ENCODE results near the gene ACY1.

Gene ACY1

DNA sequence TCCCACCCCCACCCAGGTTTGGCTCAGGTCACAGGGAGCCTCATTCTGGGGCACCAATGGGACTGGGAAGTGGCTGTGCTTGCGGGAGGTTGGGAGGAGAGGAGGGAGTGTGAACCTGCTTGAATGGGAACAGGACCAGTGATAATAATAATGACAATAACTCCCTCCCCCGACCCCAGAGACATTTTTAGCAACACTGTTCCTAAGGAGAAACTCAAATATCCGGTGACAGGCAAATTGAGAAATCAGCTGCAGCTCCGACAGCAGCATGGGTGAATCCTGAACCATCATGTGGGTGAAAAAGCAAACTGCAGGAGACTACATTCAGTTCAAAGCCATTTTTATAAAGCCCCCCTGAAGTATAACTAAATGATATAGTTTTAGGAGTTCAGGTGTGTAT, 24.0 kb downstream of the ACY1 start:
- Mint-ChIP-seq H3K27ac (no peak overlapping the region), H3K4me1 (ENCODE audit: low read depth) (peaks cover 8% of the 10 kb centered on the region), H3K27me3 (ENCODE audit: low read depth) (peaks cover 3% of the 10 kb centered on the region), H3K9me3 (no peaks in the 10 kb centered on the region), H3K36me3 (ENCODE audit: low read depth) (no peaks in the 10 kb centered on the region), H3K4me3 (no peak overlapping the region)
- no peak for DNase-seq (ENCODE audit: low spot score)

DNA sequence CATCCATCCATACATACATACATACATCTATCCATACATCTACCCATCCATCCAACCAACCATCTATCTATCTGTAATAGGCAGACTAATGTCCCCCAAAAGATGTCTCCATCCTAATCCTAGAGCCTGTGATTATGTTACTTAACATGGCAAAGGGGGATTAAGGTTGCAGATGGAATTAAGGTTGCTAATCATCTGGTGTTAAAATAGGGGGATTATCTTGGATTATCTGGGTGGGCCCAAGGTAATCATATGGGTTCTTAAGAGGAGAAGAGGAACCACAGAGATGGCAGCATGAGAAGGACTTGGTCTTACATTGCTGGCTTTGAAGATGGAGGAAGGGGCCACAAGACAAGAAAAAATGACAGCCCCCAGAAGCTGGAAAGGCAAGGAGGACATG, 27.1 kb downstream of the ACY1 start:
- Mint-ChIP-seq H3K4me3 (no peak overlapping the region), H3K4me1 (ENCODE audit: low read depth) (peaks cover 8% of the 10 kb centered on the region), H3K27me3 (ENCODE audit: low read depth) (peaks cover 3% of the 10 kb centered on the region), H3K36me3 (ENCODE audit: low read depth) (no peaks in the 10 kb centered on the region), H3K9me3 (no peaks in the 10 kb centered on the region), H3K27ac (no peak overlapping the region)
- no peak for DNase-seq (ENCODE audit: low spot score)

DNA sequence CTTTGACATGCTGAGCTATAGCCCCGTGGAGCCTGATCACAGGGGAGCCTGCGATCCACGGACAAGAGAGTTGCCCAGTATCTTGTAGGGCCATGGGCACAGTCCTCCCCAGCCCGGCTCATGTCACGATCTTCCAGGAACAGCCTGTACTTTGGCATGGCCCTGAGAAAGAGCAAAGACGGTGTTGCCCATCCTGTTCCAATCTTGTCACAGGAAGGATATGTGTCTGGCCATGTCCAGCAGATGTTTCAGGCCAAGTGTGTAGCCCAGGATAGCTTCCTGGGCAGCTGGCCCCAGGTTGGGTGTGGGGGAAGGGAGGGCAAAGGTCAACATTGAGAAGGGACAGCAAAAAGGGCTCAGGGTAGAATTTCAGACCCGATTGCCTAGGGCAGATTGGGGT, 29.4 kb downstream of the ACY1 start:
- no peaks in the 10 kb centered on the region for H3K36me3 Mint-ChIP-seq (ENCODE audit: low read depth)
- no peak overlapping the region for H3K27ac Mint-ChIP-seq
- no peak overlapping the region for H3K4me3 Mint-ChIP-seq
- H3K4me1 Mint-ChIP-seq (ENCODE audit: low read depth), result no peaks in the 10 kb centered on the region
- peaks cover 3% of the 10 kb centered on the region for H3K27me3 Mint-ChIP-seq (ENCODE audit: low read depth)
- no peaks in the 10 kb centered on the region for H3K9me3 Mint-ChIP-seq
- no peak for DNase-seq (ENCODE audit: low spot score)

DNA sequence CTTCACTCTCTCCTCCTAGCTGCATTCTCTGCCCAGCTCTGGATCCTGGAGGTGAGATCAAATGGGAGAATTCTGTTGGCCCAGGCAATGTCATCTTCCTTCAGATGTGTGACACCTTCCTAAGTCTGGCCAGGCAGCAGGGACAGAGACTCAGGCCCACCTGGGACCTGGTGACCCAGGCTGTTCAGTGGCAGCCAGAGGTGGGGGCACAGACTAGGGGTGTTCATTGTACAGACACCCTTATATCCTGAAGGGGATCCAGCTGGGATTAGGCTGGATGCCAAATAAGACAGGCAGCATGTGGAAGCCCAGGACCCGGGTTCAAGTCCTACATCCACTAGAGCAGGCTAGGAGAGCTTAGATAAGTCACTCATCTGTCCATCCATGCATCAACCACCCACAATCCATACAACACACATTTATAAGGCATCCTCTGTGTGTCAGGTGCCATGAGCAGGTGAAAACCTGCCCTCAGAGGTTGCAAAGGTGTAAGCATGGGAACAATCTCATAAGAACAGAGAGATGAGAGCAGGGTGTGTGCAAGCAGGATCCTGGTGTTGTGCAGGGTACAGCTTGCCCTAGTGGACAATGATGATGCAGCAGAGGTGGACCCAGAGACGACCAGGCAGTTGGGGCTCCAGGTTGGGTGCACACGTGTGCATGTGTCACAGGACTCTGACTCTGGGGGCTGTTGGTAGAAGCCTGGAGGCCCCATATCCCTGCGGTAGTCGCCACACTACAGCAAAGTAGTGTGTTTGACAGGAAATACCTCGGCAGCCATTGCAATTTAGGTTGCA, 30.7 kb downstream of the ACY1 start:
- no peak for DNase-seq (ENCODE audit: low spot score)
- Mint-ChIP-seq H3K27ac (no peak overlapping the region), H3K9me3 (no peaks in the 10 kb centered on the region), H3K27me3 (ENCODE audit: low read depth) (peaks cover 3% of the 10 kb centered on the region), H3K36me3 (ENCODE audit: low read depth) (no peaks in the 10 kb centered on the region), H3K4me1 (ENCODE audit: low read depth) (no peaks in the 10 kb centered on the region), H3K4me3 (no peak overlapping the region)

DNA sequence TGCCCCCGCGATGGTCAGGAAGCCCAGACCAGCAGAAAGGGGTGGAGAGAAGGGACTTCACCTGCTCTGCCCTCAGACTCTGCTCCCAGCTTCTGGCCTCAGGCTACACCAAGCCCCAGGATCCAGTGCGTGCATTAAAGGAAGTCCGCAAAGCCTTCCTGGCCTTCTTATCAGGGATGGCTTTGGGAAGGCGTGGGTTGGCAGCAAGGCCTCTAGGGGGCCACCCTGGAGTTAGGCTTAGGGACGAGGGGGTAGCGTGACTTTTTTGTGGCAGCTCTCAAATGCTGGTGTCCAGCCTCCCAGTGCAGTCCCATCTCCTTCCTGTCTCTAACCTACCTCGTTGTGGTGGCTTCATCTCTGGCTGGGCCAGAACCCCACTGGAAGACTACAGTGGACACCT, 31.3 kb downstream of the ACY1 start:
- Mint-ChIP-seq H3K4me1 (ENCODE audit: low read depth) (no peaks in the 10 kb centered on the region), H3K36me3 (ENCODE audit: low read depth) (no peaks in the 10 kb centered on the region), H3K9me3 (no peaks in the 10 kb centered on the region), H3K4me3 (no peak overlapping the region), H3K27ac (no peak overlapping the region), H3K27me3 (ENCODE audit: low read depth) (peaks cover 3% of the 10 kb centered on the region)
- no peak for DNase-seq (ENCODE audit: low spot score)

DNA sequence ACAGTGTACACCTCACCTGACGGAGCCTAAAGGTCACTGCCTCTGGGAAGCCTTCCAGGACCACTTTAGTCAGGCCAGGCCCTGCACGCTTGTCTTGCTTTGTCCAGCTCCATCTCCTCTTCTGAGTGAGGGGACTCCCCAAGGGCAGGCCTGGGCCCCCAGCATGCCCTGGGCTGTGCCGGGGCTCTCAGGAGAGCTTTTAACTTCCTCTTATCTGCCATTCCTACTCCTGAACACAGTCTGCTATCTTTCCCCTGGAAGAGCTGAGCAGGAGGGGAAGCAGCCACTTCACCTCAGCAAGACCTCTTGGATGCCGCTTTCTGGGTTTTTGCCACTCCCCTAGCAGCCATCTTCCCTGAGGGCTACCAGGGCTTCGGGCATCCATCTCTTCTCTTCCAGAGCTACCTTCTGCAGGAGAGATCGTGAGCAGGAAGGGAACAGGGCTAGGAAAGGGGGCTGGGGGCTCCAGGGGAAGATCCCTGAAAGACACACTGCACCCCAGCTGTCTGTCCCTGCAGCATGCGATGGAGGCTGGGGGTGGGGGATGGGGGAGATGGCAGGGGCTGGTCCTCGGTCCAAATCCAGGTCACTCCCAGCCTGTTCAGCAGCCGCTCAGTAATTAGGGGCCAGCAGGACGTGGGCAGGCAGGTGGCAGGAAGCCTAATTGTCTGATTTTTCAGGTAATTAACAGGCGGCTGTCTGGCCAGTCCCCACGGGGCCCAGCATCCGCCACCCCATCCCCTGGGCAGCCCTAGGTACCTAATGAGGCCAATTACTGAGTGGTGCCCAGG, 32.3 kb downstream of the ACY1 start:
- Mint-ChIP-seq H3K27me3 (ENCODE audit: low read depth) (peaks cover 3% of the 10 kb centered on the region), H3K9me3 (no peaks in the 10 kb centered on the region), H3K36me3 (ENCODE audit: low read depth) (no peaks in the 10 kb centered on the region), H3K4me3 (no peak overlapping the region), H3K27ac (no peak overlapping the region), H3K4me1 (ENCODE audit: low read depth) (no peaks in the 10 kb centered on the region)
- no peak for DNase-seq (ENCODE audit: low spot score)

DNA sequence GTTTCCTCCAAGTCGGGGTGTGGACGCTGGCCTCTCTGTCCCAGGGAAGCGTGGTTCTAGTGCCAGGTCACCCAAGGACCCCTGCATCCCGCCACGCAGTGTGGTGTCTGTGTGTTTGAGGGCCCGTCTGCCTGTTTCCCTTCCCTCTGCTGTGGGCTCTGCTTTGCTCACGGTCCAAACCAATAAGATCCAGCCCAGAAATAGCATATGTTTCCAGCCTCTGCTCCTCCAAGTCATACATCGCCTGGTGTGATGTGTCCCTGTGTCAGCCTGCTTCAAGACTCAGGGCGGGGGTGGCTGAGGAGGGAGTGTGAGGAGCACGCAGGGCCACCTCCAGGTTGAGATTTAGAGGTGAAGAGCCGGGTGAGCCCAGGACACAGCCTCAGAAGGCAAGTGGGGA, 34.3 kb downstream of the ACY1 start:
- Mint-ChIP-seq H3K4me1 (ENCODE audit: low read depth) (no peaks in the 10 kb centered on the region), H3K4me3 (no peak overlapping the region), H3K36me3 (ENCODE audit: low read depth) (no peaks in the 10 kb centered on the region), H3K27ac (no peak overlapping the region), H3K27me3 (ENCODE audit: low read depth) (no peaks in the 10 kb centered on the region), H3K9me3 (no peaks in the 10 kb centered on the region)
- no peak for DNase-seq (ENCODE audit: low spot score)

DNA sequence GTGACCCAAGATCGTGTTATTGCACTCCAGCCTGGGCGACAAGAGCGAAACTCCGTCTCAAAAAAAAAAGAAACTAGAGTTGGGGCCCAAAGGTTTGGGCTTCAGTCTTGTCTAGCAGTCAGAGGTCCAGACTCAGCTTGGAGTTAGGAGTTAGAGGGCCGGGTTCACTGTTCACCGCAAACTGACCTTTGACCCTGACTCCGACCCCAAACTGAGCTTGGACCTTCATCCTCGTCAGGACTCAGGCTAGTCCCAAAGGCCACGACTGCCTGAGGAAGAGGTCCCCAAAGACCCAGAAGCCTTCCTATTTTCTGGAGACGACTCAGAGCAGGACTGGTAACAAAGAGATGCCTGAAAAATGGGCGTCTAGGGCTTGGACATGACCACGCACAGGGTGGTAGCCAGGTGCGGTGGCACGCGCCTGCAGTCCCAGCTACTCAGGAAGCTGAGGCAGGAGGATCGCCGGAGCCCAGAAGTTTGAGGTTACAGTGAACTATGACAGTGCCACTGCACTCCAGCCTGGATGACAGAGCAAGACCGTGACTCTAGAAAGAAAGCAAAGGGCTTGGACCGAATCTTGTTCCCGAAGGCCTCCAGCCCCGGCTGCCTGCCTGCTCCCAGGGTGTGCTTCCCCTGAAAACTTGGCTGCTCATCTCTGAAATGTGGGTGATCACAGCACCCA, 35.1 kb downstream of the ACY1 start:
- DNase-seq (ENCODE audit: low spot score), result no peak
- Mint-ChIP-seq H3K9me3 (no peaks in the 10 kb centered on the region), H3K27me3 (ENCODE audit: low read depth) (no peaks in the 10 kb centered on the region), H3K4me3 (no peak overlapping the region), H3K27ac (no peak overlapping the region), H3K36me3 (ENCODE audit: low read depth) (no peaks in the 10 kb centered on the region), H3K4me1 (ENCODE audit: low read depth) (no peaks in the 10 kb centered on the region)

DNA sequence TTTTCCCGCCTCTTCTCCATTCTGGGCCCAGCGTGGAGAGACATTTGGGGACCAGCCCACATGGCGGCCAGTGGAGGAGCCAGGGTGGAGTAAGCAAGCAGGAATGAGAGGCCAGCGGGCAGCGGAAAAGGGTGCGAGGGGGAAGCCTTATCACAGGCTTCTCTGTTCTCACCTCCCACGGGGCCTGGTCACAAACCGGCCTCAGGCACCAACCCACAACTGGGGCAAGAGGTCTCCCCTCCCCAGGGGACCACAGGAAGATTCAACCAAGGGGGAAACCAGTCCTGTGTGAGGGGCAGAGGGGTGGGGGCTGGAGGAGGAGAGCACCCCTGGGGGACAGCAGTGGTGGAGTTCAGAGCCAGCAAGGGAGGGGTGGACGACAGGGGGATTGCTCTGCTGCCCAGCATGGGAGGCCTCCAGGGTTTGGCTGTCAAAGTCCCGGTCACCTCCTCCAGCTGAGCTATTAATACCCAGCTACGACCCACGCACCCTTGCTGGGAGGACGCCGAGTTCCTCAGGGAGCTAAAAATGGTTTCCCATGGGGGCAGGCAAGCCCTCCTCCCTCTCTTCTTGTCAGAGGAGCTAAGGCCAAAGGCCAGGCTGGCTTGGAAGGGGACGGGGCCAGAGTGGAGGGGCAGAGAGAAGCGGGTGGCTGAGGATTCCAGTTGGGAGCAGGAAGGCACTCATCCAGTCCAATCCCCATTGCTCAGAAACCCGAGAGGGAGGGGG, 36.2 kb downstream of the ACY1 start:
- H3K27me3 Mint-ChIP-seq (ENCODE audit: low read depth), result no peaks in the 10 kb centered on the region
- DNase-seq (ENCODE audit: low spot score), result no peak
- H3K9me3 Mint-ChIP-seq, result no peaks in the 10 kb centered on the region
- no peak overlapping the region for H3K27ac Mint-ChIP-seq
- H3K36me3 Mint-ChIP-seq (ENCODE audit: low read depth), result no peaks in the 10 kb centered on the region
- no peaks in the 10 kb centered on the region for H3K4me1 Mint-ChIP-seq (ENCODE audit: low read depth)
- H3K4me3 Mint-ChIP-seq, result no peak overlapping the region

DNA sequence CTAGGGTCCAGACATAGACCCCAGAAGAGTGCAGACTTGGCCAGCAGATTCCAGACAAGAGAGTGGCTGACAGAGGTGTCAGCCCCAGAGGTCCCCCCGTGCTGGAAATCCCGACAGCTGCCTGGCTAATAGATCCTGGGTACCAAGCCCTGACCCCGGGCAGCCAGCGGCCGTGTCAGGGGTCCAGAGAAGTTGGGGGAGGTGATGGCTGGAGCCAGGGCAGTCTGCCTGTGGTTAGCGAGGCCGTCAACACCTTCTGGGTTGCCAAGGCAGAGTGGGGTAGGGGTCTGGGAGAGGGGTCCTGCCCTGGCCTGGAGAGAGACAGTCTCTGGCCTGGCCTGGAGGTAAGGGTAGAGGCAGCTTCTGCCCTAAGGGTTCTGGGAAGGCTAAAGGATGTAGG, 37.5 kb downstream of the ACY1 start:
- no peaks in the 10 kb centered on the region for H3K4me1 Mint-ChIP-seq (ENCODE audit: low read depth)
- no peaks in the 10 kb centered on the region for H3K27me3 Mint-ChIP-seq (ENCODE audit: low read depth)
- H3K27ac Mint-ChIP-seq, result no peak overlapping the region
- DNase-seq (ENCODE audit: low spot score), result no peak
- no peaks in the 10 kb centered on the region for H3K9me3 Mint-ChIP-seq
- no peak overlapping the region for H3K4me3 Mint-ChIP-seq
- H3K36me3 Mint-ChIP-seq (ENCODE audit: low read depth), result no peaks in the 10 kb centered on the region

DNA sequence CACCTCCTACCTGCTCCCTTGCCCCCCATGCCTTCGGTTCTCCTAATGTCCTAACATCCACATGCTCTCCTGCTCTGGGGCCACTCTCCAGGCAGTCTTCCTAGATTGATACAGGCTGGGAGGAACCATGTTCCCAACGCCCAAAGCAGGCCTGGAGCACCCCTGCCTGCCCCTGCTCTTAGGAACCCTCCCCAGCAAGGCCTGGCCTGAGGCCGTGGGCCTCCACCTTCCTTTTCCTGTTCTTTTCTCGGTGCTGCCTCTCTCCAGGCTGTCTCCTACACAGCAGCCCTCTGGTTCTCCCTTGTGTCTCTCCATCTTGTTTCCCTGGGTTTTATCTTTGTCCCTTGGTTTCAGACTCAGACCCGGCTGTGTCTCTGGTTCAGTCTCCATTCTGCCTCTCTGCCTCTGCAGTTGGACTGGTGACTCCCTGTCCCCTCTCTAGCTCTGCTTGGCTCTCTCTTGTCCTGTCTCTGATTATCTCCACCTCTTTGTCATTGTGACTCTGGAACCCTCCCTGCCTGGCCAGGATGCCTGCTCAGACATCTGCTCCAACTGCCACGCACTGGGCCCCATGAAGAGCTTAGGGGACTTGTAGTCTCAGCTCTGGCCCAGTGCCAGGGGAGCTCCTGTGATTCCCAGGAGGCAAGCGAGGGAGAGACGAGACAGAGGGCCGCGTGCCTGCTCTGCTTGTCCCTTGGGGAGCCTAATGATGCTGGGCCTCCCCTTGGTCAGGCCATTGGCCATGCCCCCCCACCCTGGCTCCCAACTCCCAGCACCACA, 38.3 kb downstream of the ACY1 start:
- Mint-ChIP-seq H3K27ac (no peak overlapping the region), H3K4me1 (ENCODE audit: low read depth) (no peaks in the 10 kb centered on the region), H3K9me3 (no peaks in the 10 kb centered on the region), H3K36me3 (ENCODE audit: low read depth) (no peaks in the 10 kb centered on the region), H3K27me3 (ENCODE audit: low read depth) (peaks cover 4% of the 10 kb centered on the region), H3K4me3 (no peak overlapping the region)
- no peak for DNase-seq (ENCODE audit: low spot score)

DNA sequence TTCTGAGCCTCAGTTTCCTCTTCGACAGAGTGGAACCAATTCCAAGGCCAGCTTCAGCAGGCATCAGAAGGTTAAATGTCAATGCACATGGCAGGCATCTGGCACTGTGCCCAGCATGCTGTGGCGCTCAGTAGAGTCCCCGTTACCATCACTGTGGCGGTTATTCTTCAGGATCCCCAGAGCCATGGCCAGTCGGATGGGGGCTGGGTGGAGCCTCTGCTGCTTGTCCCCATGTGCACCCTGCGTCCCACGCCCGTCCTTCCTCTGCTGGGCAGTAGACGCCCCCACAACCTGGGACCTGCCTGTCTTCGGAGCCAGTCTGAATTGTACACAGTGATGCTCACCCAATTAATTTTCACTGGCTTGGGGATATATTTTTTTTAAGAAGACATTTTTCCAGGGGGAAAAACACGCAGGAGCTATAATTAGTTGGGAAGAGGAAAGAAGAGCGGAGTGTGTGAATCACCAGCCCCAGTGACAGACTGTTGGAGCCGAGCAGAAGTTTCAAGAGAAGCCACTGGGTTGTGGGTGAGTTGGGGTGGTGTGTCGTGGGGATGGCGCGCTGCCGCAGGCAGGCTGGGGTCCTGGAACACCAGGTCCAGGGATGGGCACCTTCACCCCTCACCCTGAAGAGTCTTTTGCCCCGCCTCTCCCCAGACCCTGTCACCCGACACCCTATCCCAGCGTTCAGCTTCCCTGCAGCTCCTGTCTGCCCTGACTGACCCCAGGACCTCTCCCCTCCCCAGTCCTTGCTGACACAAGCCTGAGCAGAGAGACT, 39.2 kb downstream of the ACY1 start:
- Mint-ChIP-seq H3K27me3 (ENCODE audit: low read depth) (peaks cover 4% of the 10 kb centered on the region), H3K9me3 (no peaks in the 10 kb centered on the region), H3K27ac (no peak overlapping the region), H3K4me3 (no peak overlapping the region), H3K36me3 (ENCODE audit: low read depth) (no peaks in the 10 kb centered on the region), H3K4me1 (ENCODE audit: low read depth) (no peaks in the 10 kb centered on the region)
- DNase-seq (ENCODE audit: low spot score), result no peak

Measured in T-helper 2 cell treated with Interferon-gamma antibody and Interleukin-4, amounts not matched to agents 5 μg/mL and 100 μg/mL, for 36 hours (primary cell).